C4-2B (cell line): ENCODE results near the gene MAPKAPK3.

Experiments
- CTCF ChIP-seq: fragments of 450-650 bp; conservative IDR thresholded peaks from 2 replicates; pipeline ENCODE4 v1.5.1; 2017; ENCODE audit warnings: mild to moderate bottlenecking
- ZFX ChIP-seq: fragments of 450-650 bp; IDR thresholded peaks from 2 replicates; pipeline ENCODE4 v1.6.1; 2017

DNA sequence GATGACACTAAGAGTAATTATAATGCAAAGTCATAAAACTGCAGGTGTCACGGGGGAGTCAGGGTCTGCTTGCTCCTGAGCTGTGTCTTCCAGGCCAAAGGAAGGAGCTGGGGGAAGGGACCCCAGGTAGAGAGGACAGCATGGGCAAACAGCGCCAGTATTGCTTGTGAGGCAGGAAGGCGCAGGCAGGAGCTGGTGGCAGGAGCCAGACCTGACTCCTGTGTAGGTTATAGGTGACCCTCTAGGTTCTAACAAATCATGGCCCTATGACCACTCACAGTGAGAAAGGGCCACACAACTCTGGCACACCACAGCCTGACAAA, 7.2 kb upstream of the MAPKAPK3 start:
- TF ChIP-seq CTCF: no peak
- no peak for TF ChIP-seq ZFX
